Smooth muscle cell (in vitro differentiated cells): Measurements from ENCODE around the gene RBM25. TPM values are rescaled to one million over a fixed set of nuclear protein-coding genes. Genes with fewer than 3 reads are reported as not detected.

Experiments used
- DNase-seq: peaks from one replicate; lab custom pipeline; 2025; ENCODE audit not compliant: unreplicated experiment; lab: John Stamatoyannopoulos, UW
- H2AFZ ChIP-seq: fragments of 200-600 bp; sonication (generic); 2 replicates; pipeline ENCODE4 v1.6.0; 2016; ENCODE audit warnings: antibody characterized with exemption, low read depth, mild to moderate bottlenecking
- H3F3A ChIP-seq: fragments of 200-600 bp; sonication (generic); 2 replicates; pipeline ENCODE4 v1.6.0; 2017; ENCODE audit warnings: antibody characterized with exemption, low read depth
- H3K27ac ChIP-seq: fragments of 200-600 bp; sonication (generic); 2 replicates; pipeline ENCODE4 v1.5.1; 2016; ENCODE audit warnings: low read depth, mild to moderate bottlenecking
- H3K27me3 ChIP-seq: fragments of 200-600 bp; sonication (generic); 2 replicates; pipeline ENCODE4 v1.6.1; 2016; ENCODE audit warnings: low read depth, mild to moderate bottlenecking
- H3K36me3 ChIP-seq: fragments of 200-600 bp; sonication (generic); 2 replicates; pipeline ENCODE4 v1.5.1; 2016; ENCODE audit warnings: low read depth
- H3K4me1 ChIP-seq: fragments of 200-600 bp; sonication (generic); 2 replicates; pipeline ENCODE4 v1.5.1; 2016; ENCODE audit warnings: low read depth
- H3K4me2 ChIP-seq: fragments of 200-600 bp; sonication (generic); 2 replicates; pipeline ENCODE4 v1.6.0; 2016; ENCODE audit warnings: mild to moderate bottlenecking
- H3K4me3 ChIP-seq: fragments of 200-600 bp; sonication (generic); 2 replicates; pipeline ENCODE4 v1.5.1; 2016; ENCODE audit warnings: mild to moderate bottlenecking
- H3K79me2 ChIP-seq: fragments of 200-600 bp; sonication (generic); 2 replicates; pipeline ENCODE4 v1.6.0; 2016; ENCODE audit warnings: low read depth, mild to moderate bottlenecking
- H3K9ac ChIP-seq: fragments of 200-600 bp; sonication (generic); 2 replicates; pipeline ENCODE4 v1.6.0; 2016; ENCODE audit warnings: low read depth
- H3K9me3 ChIP-seq: fragments of 200-600 bp; sonication (generic); replicated peaks from 2 replicates; pipeline ENCODE4 v1.5.1; 2016; ENCODE audit warnings: low read depth
- H4K20me1 ChIP-seq: fragments of 200-600 bp; sonication (generic); 2 replicates; pipeline ENCODE4 v1.6.0; 2016; ENCODE audit warnings: low read depth
- WGBS: methylation state at CpG from one replicate; pipeline ENCODE4 v1.1.7; 2016; ENCODE audit warnings: low lambda C conversion rate; 5-methylcytosine and 5-hydroxymethylcytosine counted together
- polyA plus RNA-seq: library from polyadenylated mRNA; unstranded; fragments of >200 nt; fragmentation: Nextera tagmentation; extraction: Ambion mirVana; gene quantifications from 2 replicates; pipeline ENCODE4 v1.2.1, GENCODE V29; 2016
- total RNA-seq: library from RNA; depleted of rRNA; stranded (reverse); fragments of >200 nt; gene quantifications from 2 replicates; pipeline ENCODE4 v1.2.3, GENCODE V29; 2014
- TF ChIP-seq, protein P1 (sequence below): fragments of 200-600 bp; sonication (generic); IDR thresholded peaks from 2 replicates; pipeline ENCODE4 v1.5.1; 2017; ENCODE audit warnings: borderline replicate concordance, mild to moderate bottlenecking, antibody characterized with exemption; ENCODE audit not compliant: insufficient read depth, poor library complexity, severe bottlenecking

The RBM25 gene
- total and polyA plus RNA-seq, 2 experiments from 2014 or later, result 42.0 to 76.0 TPM

DNA sequence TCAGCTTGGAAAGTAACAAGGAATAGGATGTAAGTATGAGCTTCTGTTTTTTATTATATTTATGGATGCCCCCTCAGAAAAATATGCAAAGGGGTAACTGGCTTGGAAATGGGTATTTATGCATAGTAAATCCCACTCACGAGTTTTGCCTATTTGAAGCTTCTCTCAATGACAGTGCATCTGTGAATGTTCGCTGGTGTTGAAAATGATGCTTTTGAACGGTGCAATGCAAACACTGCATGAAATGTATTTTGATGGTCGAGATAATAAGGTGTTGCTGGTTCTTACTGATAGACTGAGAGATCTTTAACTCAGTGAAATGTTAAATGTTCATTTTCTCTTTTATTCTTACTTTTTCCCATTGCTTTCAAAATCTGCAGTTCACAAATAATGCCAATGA, 42.0 kb downstream of the RBM25 start:
- Histone ChIP-seq H3K4me1 (no peaks in the 10 kb centered on the region), H3K9ac (no peak overlapping the region), H3F3A (peaks cover 2% of the 10 kb centered on the region), H3K4me3 (no peak overlapping the region), H3K27me3 (no peaks in the 10 kb centered on the region), H2AFZ (no peak overlapping the region), H3K9me3 (no peaks in the 10 kb centered on the region), H3K27ac (no peak overlapping the region), H3K36me3 (peaks cover 42% of the 10 kb centered on the region), H3K79me2 (peaks cover 23% of the 10 kb centered on the region), H3K4me2 (no peak overlapping the region), H4K20me1 (peaks cover 30% of the 10 kb centered on the region)
- TF ChIP-seq, protein P1, sequence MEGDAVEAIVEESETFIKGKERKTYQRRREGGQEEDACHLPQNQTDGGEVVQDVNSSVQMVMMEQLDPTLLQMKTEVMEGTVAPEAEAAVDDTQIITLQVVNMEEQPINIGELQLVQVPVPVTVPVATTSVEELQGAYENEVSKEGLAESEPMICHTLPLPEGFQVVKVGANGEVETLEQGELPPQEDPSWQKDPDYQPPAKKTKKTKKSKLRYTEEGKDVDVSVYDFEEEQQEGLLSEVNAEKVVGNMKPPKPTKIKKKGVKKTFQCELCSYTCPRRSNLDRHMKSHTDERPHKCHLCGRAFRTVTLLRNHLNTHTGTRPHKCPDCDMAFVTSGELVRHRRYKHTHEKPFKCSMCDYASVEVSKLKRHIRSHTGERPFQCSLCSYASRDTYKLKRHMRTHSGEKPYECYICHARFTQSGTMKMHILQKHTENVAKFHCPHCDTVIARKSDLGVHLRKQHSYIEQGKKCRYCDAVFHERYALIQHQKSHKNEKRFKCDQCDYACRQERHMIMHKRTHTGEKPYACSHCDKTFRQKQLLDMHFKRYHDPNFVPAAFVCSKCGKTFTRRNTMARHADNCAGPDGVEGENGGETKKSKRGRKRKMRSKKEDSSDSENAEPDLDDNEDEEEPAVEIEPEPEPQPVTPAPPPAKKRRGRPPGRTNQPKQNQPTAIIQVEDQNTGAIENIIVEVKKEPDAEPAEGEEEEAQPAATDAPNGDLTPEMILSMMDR, result no peak
- 95% methylated on average over 4 of the region's 4 CpGs for whole genome bisulfite sequencing
- DNase-seq, result no peak

- peaks cover 27% of the 10 kb centered on the region for H3K79me2 ChIP-seq
- H3F3A ChIP-seq, result no peaks in the 10 kb centered on the region
- H3K36me3 ChIP-seq, result peaks cover 54% of the 10 kb centered on the region
- no peaks in the 10 kb centered on the region for H3K27me3 ChIP-seq
- TF ChIP-seq, protein P1, result no peak
- H3K4me3 ChIP-seq, result no peak overlapping the region
- 97% methylated on average over 27 of the region's 27 CpGs for WGBS
- H3K9me3 ChIP-seq, result no peaks in the 10 kb centered on the region
- peaks cover 14% of the 10 kb centered on the region for H4K20me1 ChIP-seq
- no peak for DNase-seq
- H3K4me2 ChIP-seq, result no peak overlapping the region
- H3K27ac ChIP-seq, result no peak overlapping the region
- no peak overlapping the region for H3K9ac ChIP-seq
- no peaks in the 10 kb centered on the region for H3K4me1 ChIP-seq
- H2AFZ ChIP-seq, result no peak overlapping the region
These were observed 44.6 kb downstream of the RBM25 start for GRCh38 chr14:73102806-73103497.

DNA sequence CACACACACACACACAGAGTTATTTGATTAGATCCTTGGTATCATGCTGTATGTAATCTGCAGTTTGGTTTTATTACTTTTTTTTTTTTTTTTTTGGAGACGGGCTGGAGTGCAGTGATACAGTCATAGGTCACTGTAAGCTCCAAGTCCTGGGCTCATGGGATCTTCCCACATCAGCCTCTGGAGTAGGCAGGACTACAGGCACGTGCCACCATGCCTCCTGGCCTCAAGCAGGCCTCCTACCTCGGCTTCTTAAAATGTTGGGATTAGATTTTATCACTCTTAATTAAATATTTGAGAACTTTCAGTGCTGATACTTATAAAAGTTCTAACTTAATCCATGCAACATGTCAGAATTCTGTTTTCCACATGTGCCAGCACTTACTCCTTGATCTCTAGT, 46.7 kb downstream of the RBM25 start:
- no peak overlapping the region for H2AFZ ChIP-seq
- H3K4me1 ChIP-seq, result no peaks in the 10 kb centered on the region
- H3K27me3 ChIP-seq, result no peaks in the 10 kb centered on the region
- H3K4me3 ChIP-seq, result no peak overlapping the region
- H3K79me2 ChIP-seq, result peaks cover 20% of the 10 kb centered on the region
- DNase-seq, result no peak
- no peak overlapping the region for H3K4me2 ChIP-seq
- no peak overlapping the region for H3K27ac ChIP-seq
- H3K9ac ChIP-seq, result no peak overlapping the region
- H3F3A ChIP-seq, result no peaks in the 10 kb centered on the region
- TF ChIP-seq, protein P1, result no peak
- peaks cover 55% of the 10 kb centered on the region for H3K36me3 ChIP-seq
- no peaks in the 10 kb centered on the region for H3K9me3 ChIP-seq
- 96% methylated on average over 3 of the region's 3 CpGs for WGBS
- H4K20me1 ChIP-seq, result peaks cover 9% of the 10 kb centered on the region

DNA sequence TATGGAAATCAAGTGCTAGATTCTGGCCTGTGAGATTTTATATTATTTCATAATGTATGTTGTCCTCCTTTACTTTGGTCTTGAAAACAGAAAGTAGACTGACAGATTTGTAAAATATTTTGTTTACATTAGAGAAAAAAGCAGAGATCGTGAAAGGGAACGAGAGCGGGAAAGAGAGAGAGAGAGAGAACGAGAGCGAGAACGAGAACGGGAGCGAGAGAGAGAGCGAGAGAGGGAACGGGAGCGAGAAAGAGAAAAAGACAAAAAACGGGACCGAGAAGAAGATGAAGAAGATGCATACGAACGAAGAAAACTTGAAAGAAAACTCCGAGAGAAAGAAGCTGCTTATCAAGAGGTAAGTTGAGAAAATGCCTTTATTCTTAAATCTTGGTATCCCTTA, 47.4 kb downstream of the RBM25 start:
- H3K4me1 ChIP-seq, result no peaks in the 10 kb centered on the region

More for the DNA sequence above, 47.4 kb downstream of the RBM25 start:
- H3K9me3 ChIP-seq, result no peaks in the 10 kb centered on the region
- TF ChIP-seq, protein P1, result no peak
- H3K27me3 ChIP-seq, result no peaks in the 10 kb centered on the region
- peaks cover 5% of the 10 kb centered on the region for H4K20me1 ChIP-seq
- no peak overlapping the region for H3K27ac ChIP-seq
- 97% methylated on average over 16 of the region's 16 CpGs for WGBS
- no peak overlapping the region for H3K4me2 ChIP-seq
- no peak for DNase-seq
- peaks cover 17% of the 10 kb centered on the region for H3K79me2 ChIP-seq
- no peak overlapping the region for H3K9ac ChIP-seq
- H3K4me3 ChIP-seq, result no peak overlapping the region
- H3K36me3 ChIP-seq, result peaks cover 51% of the 10 kb centered on the region
- H3F3A ChIP-seq, result no peaks in the 10 kb centered on the region
- no peak overlapping the region for H2AFZ ChIP-seq
